K562 (cell line): ENCODE results near the gene TMED7. TPM values are rescaled to one million over a fixed set of nuclear protein-coding genes. Genes with fewer than 3 reads are reported as not detected.

ENCODE experiments used
- CTBP1 ChIP-seq: fragments of 450-650 bp; IDR thresholded peaks from 2 replicates; pipeline ENCODE4 v1.6.1; 2016; ENCODE audit warnings: borderline replicate concordance
- CUX1 ChIP-seq: fragments of 200-800 bp; sonication (Bioruptor generic); IDR thresholded peaks from 2 replicates; pipeline ENCODE4 v1.6.1; 2016; ENCODE audit warnings: missing genetic modification characterization, missing compliant biosample characterization
- ELF1 ChIP-seq: fragments of 200-800 bp; sonication (Bioruptor generic); IDR thresholded peaks from 2 replicates; pipeline ENCODE4 v1.6.1; 2016; ENCODE audit warnings: missing genetic modification characterization, missing compliant biosample characterization
- KLF13 ChIP-seq: fragments of 450-650 bp; IDR thresholded peaks from 2 replicates; pipeline ENCODE4 v1.6.1; 2016; ENCODE audit warnings: missing genetic modification characterization, low read depth, mild to moderate bottlenecking, missing compliant biosample characterization, moderate library complexity, borderline replicate concordance
- MECOM ChIP-seq: fragments of 250-450 bp; sonication (Bioruptor Pico); IDR thresholded peaks from 2 replicates; pipeline ENCODE4 v1.8.0; 2022; ENCODE audit warnings: inconsistent platforms
- NEUROD1 ChIP-seq: fragments of 150-350 bp; IDR thresholded peaks from 2 replicates; pipeline ENCODE4 v1.6.1; 2014; ENCODE audit warnings: borderline replicate concordance, low read length, low read depth; ENCODE audit not compliant: partially characterized antibody
- PCBP1 ChIP-seq: fragments of 200-400 bp; formaldehyde crosslinking; IDR thresholded peaks from 2 replicates; pipeline ENCODE4 v1.6.1; 2018; ENCODE audit warnings: mild to moderate bottlenecking, low read depth, low read length; ENCODE audit not compliant: poor library complexity, severe bottlenecking
- PML ChIP-seq: IDR thresholded peaks from 2 replicates; pipeline ENCODE4 v1.6.1; 2012; ENCODE audit warnings: low read length, inconsistent platforms
- RBM17 ChIP-seq: fragments of 200-400 bp; formaldehyde crosslinking; IDR thresholded peaks from 2 replicates; pipeline ENCODE4 v1.6.1; 2017; ENCODE audit warnings: low read depth, mild to moderate bottlenecking, low read length, borderline replicate concordance
- SIN3B ChIP-seq: fragments of 450-650 bp; IDR thresholded peaks from 2 replicates; pipeline ENCODE4 v1.6.1; 2017; ENCODE audit warnings: low read depth, mild to moderate bottlenecking, moderate library complexity
- SNRNP70 ChIP-seq: fragments of 200-400 bp; formaldehyde crosslinking; optimal IDR thresholded peaks from 2 replicates; pipeline ENCODE3; 2017; ENCODE audit warnings: low read depth, low read length
- THRB ChIP-seq: fragments of 450-650 bp; formaldehyde crosslinking; conservative IDR thresholded peaks from 2 replicates; pipeline ENCODE4 v1.4.0; 2022; ENCODE audit warnings: mild to moderate bottlenecking, missing genetic modification characterization
- TSC22D4 ChIP-seq: fragments of 450-650 bp; IDR thresholded peaks from 2 replicates; pipeline ENCODE4 v1.6.1; 2016; ENCODE audit warnings: missing genetic modification characterization, missing biosample characterization, control low read depth
- ZMIZ1 ChIP-seq, 2 experiments: fragments of 150-350 bp in 1 of 2; IDR thresholded peaks; 2 replicates each; pipeline ENCODE4 v1.6.1; 2012 to 2016; ENCODE audit warnings: low read depth in 2 of 2, low read length in 2 of 2, mild to moderate bottlenecking in 1 of 2, moderate library complexity in 1 of 2
- ZNF175 ChIP-seq: fragments of 200-800 bp; sonication (Bioruptor generic); IDR thresholded peaks from 2 replicates; pipeline ENCODE4 v1.6.1; 2016; ENCODE audit warnings: low read depth, mild to moderate bottlenecking, missing genetic modification characterization, missing compliant biosample characterization
- ZNF444 ChIP-seq: fragments of 250-450 bp; sonication (Bioruptor Pico); IDR thresholded peaks from 2 replicates; pipeline ENCODE4 v1.4.0; 2020; ENCODE audit warnings: mild to moderate bottlenecking, moderate library complexity
- ZNF644 ChIP-seq: fragments of 200-800 bp; sonication (Bioruptor generic); IDR thresholded peaks from 2 replicates; pipeline ENCODE4 v1.6.1; 2016; ENCODE audit warnings: low read depth, missing genetic modification characterization, missing compliant biosample characterization
- polyA plus RNA-seq, 8 experiments: library from polyadenylated mRNA; depleted of rRNA in 4 of 8; stranded (reverse) in 5 of 8; unstranded in 3 of 8; fragments of >200 nt; fragmentation: Nextera tagmentation in 2 of 8; fragmentation: Illumina TruSeq in 1 of 8; extraction: Ambion mirVana in 2 of 8; extraction: Trizol in 1 of 8; gene quantifications; 2 replicates each; pipeline versions ENCODE4 v1.2.1 to v1.2.3, GENCODE V29; 2011 to 2014; ENCODE audit warnings: inconsistent platforms in 1 of 8, missing spikeins in 1 of 8
- total RNA-seq, 7 experiments: library from RNA; depleted of rRNA in 6 of 7; stranded (reverse); fragments of >200 nt in 6 of 7; fragmentation: Illumina TruSeq in 2 of 7; extraction: Trizol in 2 of 7; gene quantifications; 2 replicates each; pipeline versions ENCODE4 v1.2.1 to v1.2.3, GENCODE V29; 2011 to 2021; ENCODE audit warnings: low replicate concordance in 1 of 7

The TMED7 gene
- total and polyA plus RNA-seq, 9 of the 15 experiments (the other 6 are each of a cell fraction or from before 2014, with no cell fraction given): 15.9 to 93.4 (median 41.7) TPM

DNA sequence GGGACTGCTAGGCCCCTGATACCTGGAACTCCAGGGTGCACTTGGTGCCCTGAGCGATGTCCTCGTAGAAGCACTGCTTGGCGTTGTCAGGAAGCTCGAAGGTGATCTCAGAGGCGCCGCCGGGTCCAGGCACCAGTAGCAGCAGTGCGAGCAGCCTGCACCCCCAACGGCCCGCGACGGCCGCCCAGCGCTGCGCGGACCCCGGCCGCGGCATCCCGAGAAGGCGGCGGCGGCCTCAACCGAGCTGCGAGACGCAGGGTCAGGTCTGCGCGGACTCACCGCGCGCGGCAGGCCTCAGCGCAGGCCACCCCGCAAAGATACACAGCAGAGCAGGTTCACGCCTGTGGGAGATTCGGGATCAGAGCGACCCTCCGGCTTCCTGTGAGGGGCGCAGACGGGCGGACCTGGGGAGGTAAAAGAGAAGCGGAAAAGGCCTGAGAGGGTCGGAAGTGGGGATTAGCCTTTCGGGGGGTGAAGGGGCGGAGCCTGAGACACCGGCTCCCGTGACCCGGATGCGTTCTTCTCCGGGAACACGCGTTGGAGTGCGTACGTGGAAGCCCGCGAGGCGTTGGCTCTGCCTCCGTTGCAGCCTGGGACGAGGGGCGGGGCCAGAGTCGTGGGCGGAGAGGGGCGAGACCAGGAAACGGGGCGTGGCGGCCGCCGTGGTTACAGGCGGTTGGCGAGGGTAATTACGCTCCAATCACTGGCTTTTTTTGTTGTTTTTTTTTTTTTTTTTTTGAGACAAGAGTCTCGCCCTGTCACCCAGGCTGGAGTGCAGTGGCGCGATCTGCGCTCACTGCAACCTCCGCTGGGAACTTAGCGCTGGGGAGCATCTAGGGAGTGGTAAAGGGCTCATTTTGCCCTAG, at the start of gene TMED7 (continued):
- TF ChIP-seq SNRNP70: no peak
- 0 out of 2 replicates have a peak, but pooled peaks have one; percentile 27 for TF ChIP-seq CTBP1
- TF ChIP-seq SIN3B: peak; percentile 70
- peak; percentile 64 for TF ChIP-seq PCBP1
- TF ChIP-seq ZNF175 (CRISPR knock-in tag): no peak
- TF ChIP-seq THRB (CRISPR knock-in tag): no peak
- TF ChIP-seq RBM17: no peak
- TF ChIP-seq MECOM (CRISPR knock-in tag): no peak
- peak; percentile 74; the same call in 1 of the 2 replicates for TF ChIP-seq PML
- no peak for TF ChIP-seq ZNF644 (tag)
- no peak for TF ChIP-seq CUX1
- TF ChIP-seq ZMIZ1 (IDR thresholded peaks at IDR 0.05; ENCODE audit: low read depth in 2 of 2, low read length in 2 of 2): 0 out of 4 replicates have a peak, but pooled peaks of 1 of the 2 experiments have one; percentile 25
- TF ChIP-seq NEUROD1: peak; percentile 58
- TF ChIP-seq KLF13 (tag): no peak; the same call in 1 of the 2 replicates
- no peak for TF ChIP-seq ZNF444 (CRISPR knock-in tag)
- peak; percentile 83 for TF ChIP-seq ELF1 (tag)
- TF ChIP-seq TSC22D4 (tag): no peak
